H7 (cell line): ENCODE data around the gene PLCL2. TPM values are rescaled to one million over a fixed set of nuclear protein-coding genes. Genes with fewer than 3 reads are reported as not detected.

Source experiments
- DNase-seq: peaks from one replicate; pipeline ENCODE4 v3.0.0; 2012
- H3K27me3 ChIP-seq: 2 replicates; pipeline ENCODE4 v1.6.0; 2011; ENCODE audit warnings: mild to moderate bottlenecking, low read length; ENCODE audit not compliant: control insufficient read depth, insufficient read depth
- H3K36me3 ChIP-seq: replicated peaks from 2 replicates; pipeline ENCODE4 v1.5.1; 2011; ENCODE audit warnings: low read length; ENCODE audit not compliant: control insufficient read depth, insufficient read depth
- H3K4me3 ChIP-seq: 2 replicates; pipeline ENCODE4 v1.5.1; 2011; ENCODE audit warnings: low read depth, mild to moderate bottlenecking, control low read depth, low read length, moderate library complexity; ENCODE audit not compliant: insufficient read depth
- total RNA-seq: library from RNA; depleted of rRNA; stranded (reverse); fragments of >200 nt; shearing (Covaris generic); gene quantifications from 2 replicates; pipeline ENCODE4 v1.2.3, GENCODE V29; 2014

PLCL2 gene
- total RNA-seq, 1 experiment from 2014 or later: 3.3 TPM

GRCh38 chr3:16896820-16897219 is 12.1 kb downstream of the PLCL2 start:
- Histone ChIP-seq H3K27me3 (no peaks in the 10 kb centered on the region), H3K4me3 (no peak overlapping the region), H3K36me3 (no peaks in the 10 kb centered on the region)
- no peak for DNase-seq

GRCh38 chr3:16897254-16897926 is 12.6 kb downstream of the PLCL2 start:
- Histone ChIP-seq H3K36me3 (no peaks in the 10 kb centered on the region), H3K4me3 (no peak overlapping the region), H3K27me3 (no peaks in the 10 kb centered on the region)
- DNase-seq: no peak

- DNase-seq: no peak
- Histone ChIP-seq H3K36me3 (no peaks in the 10 kb centered on the region), H3K27me3 (no peaks in the 10 kb centered on the region), H3K4me3 (no peak overlapping the region)
Measured at GRCh38 chr3:16898595-16899395, 14.0 kb downstream of the PLCL2 start.

- H3K4me3 ChIP-seq: no peak overlapping the region
- H3K36me3 ChIP-seq: no peaks in the 10 kb centered on the region
- no peaks in the 10 kb centered on the region for H3K27me3 ChIP-seq
- DNase-seq: no peak
Measured at GRCh38 chr3:16899919-16900318, 15.2 kb downstream of the PLCL2 start.

- Histone ChIP-seq H3K4me3 (no peak overlapping the region), H3K36me3 (no peaks in the 10 kb centered on the region), H3K27me3 (no peaks in the 10 kb centered on the region)
- no peak for DNase-seq
Measured at GRCh38 chr3:16900779-16901440, 16.2 kb downstream of the PLCL2 start.

- Histone ChIP-seq H3K4me3 (no peak overlapping the region), H3K36me3 (no peaks in the 10 kb centered on the region), H3K27me3 (no peaks in the 10 kb centered on the region)
- DNase-seq: no peak
Measured at GRCh38 chr3:16904423-16905417, 20.0 kb downstream of the PLCL2 start.

- no peak overlapping the region for H3K4me3 ChIP-seq
- H3K36me3 ChIP-seq: no peaks in the 10 kb centered on the region
- no peaks in the 10 kb centered on the region for H3K27me3 ChIP-seq
- no peak for DNase-seq
Measured at GRCh38 chr3:16905704-16906103, 20.9 kb downstream of the PLCL2 start.

- H3K27me3 ChIP-seq: no peaks in the 10 kb centered on the region
- no peak overlapping the region for H3K4me3 ChIP-seq
- no peaks in the 10 kb centered on the region for H3K36me3 ChIP-seq
- DNase-seq: no peak
Measured at GRCh38 chr3:16906682-16907081, 21.9 kb downstream of the PLCL2 start.

- Histone ChIP-seq H3K27me3 (no peaks in the 10 kb centered on the region), H3K4me3 (no peak overlapping the region), H3K36me3 (no peaks in the 10 kb centered on the region)
- no peak for DNase-seq
Measured at GRCh38 chr3:16907243-16907642, 22.5 kb downstream of the PLCL2 start.

- no peak for DNase-seq
- Histone ChIP-seq H3K27me3 (no peaks in the 10 kb centered on the region), H3K36me3 (no peaks in the 10 kb centered on the region), H3K4me3 (no peak overlapping the region)
Measured at GRCh38 chr3:16908016-16908807, 23.5 kb downstream of the PLCL2 start.

- H3K36me3 ChIP-seq: no peaks in the 10 kb centered on the region
- DNase-seq: no peak
- no peaks in the 10 kb centered on the region for H3K27me3 ChIP-seq
- no peak overlapping the region for H3K4me3 ChIP-seq
Measured at GRCh38 chr3:16908896-16909295, 24.1 kb downstream of the PLCL2 start.

GRCh38 chr3:16909802-16910201 is 25.0 kb downstream of the PLCL2 start:
- DNase-seq: no peak
- no peaks in the 10 kb centered on the region for H3K27me3 ChIP-seq
- no peaks in the 10 kb centered on the region for H3K36me3 ChIP-seq
- no peak overlapping the region for H3K4me3 ChIP-seq

- no peak for DNase-seq
- Histone ChIP-seq H3K27me3 (no peaks in the 10 kb centered on the region), H3K4me3 (no peak overlapping the region), H3K36me3 (no peaks in the 10 kb centered on the region)
Measured at GRCh38 chr3:16910207-16910606, 25.5 kb downstream of the PLCL2 start.
